Measurements from ENCODE around the gene MAP3K20.

Gene MAP3K20

DNA sequence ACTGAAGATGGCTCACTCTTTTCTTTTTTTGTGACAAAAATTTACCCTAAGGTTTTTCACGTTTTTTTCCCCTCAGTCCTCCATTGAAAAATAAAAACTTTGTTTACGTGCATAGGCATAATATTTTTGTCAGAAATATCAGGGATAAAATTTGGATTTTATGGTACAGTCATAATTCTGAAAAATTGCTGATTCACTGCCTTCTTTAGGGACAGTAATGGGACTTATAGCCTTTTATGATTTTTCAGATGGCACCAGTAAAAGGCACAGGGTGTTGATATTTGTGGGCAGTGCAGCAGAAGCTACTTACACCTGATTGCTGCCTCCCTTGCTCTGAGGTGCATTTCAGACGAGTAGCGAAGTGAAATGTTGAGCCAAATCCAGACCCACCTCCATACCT, 139.7 kb downstream of the MAP3K20 start:
- H3K9me3 Mint-ChIP-seq, result no peaks in the 10 kb centered on the region
- no peak overlapping the region for H3K27ac Mint-ChIP-seq
- H3K36me3 Mint-ChIP-seq, result peaks cover 2% of the 10 kb centered on the region
- DNase-seq (ENCODE audit: low spot score in 2 of 2) (no peak), ATAC-seq (ENCODE audit: low read depth) (no peak)
- H3K4me1 Mint-ChIP-seq, result peaks cover 2% of the 10 kb centered on the region
- no peaks in the 10 kb centered on the region for H3K27me3 Mint-ChIP-seq
- H3K4me3 Mint-ChIP-seq, result no peak overlapping the region

DNA sequence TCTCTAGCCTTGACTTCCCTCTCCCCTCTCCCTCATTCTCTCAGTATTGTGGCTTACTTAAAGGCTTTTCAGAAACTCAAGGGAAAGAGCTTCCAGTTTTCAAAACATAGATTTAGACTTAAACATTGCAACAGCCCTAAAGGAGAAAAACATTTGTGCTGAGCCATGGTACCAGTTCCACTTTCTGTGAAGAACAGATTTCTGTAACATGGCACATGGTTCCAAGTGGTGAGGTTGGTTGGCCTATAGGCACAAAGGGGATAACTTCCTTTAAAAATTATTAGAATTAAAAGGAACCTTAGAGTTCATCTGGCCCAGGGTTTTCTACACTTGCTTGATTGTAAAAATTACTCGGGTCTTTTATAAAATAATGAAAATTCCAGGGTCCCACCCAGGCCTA, 140.4 kb downstream of the MAP3K20 start:
- Mint-ChIP-seq H3K27me3 (no peaks in the 10 kb centered on the region), H3K4me1 (no peaks in the 10 kb centered on the region), H3K36me3 (peaks cover 4% of the 10 kb centered on the region), H3K9me3 (no peaks in the 10 kb centered on the region), H3K27ac (no peak overlapping the region), H3K4me3 (no peak overlapping the region)
- ATAC-seq (ENCODE audit: low read depth) (no peak), DNase-seq (ENCODE audit: low spot score in 2 of 2) (no peak)

DNA sequence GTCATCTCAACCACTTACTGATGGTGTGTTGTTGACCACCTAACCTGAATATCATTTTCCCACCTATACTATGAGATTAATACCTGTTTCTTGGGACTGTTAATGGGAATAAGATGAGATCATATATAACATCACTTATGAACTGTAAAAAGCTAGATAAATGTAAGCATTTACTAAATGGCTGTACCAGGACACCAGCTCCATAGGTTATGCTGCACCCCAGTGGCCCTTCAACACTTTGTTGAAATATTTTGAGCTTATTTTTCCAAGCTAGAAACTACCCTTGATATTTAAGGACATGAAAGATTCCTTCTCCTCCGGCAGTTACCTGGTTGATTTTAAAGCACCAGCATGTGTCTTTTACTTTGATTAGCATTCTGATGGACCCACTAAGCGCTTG, 141.0 kb downstream of the MAP3K20 start:
- Mint-ChIP-seq H3K27me3 (no peaks in the 10 kb centered on the region), H3K27ac (no peak overlapping the region)

DNA sequence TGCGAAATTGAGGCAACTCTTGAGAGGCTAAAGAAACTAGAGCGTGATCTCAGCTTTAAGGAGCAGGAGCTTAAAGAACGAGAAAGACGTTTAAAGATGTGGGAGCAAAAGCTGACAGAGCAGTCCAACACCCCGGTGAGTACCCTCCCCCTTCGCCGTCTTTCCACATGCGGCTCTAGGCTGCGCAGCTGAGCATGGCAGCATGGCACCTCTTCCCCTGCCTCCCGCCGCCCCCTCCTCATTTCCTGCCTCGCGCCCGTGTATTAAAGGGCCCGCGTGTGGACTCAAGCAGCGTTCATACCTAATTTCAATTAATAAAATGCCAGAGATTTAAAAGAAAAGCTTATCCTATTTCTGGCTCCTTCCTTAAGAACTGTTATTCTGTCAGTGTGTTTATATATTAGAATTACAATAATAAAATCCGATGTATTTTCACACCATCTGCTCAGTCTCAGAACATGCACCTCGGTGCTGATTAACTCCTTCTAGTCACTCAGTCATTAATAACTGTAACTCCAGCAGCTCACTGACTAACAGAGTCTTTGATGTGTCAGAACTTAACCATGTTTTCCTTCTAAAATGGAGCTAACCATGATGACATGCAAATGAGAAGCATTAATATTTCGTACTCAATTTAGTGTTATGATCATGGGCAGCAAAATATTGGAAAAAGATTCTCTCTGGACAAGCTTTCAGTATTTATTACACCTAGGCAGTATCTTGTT, 141.6 kb downstream of the MAP3K20 start:
- H3K27ac Mint-ChIP-seq, result no peak overlapping the region
- no peaks in the 10 kb centered on the region for H3K9me3 Mint-ChIP-seq
- no peak for DNase-seq (ENCODE audit: low spot score in 2 of 2)
- H3K4me3 Mint-ChIP-seq, result no peak overlapping the region
- no peak for ATAC-seq (ENCODE audit: low read depth)
- no peaks in the 10 kb centered on the region for H3K27me3 Mint-ChIP-seq
- peaks cover 7% of the 10 kb centered on the region for H3K36me3 Mint-ChIP-seq
- no peaks in the 10 kb centered on the region for H3K4me1 Mint-ChIP-seq

More for the DNA sequence above, 141.0 kb downstream of the MAP3K20 start:
- Mint-ChIP-seq H3K4me3 (no peak overlapping the region), H3K9me3 (no peaks in the 10 kb centered on the region), H3K4me1 (no peaks in the 10 kb centered on the region), H3K36me3 (peaks cover 7% of the 10 kb centered on the region)
- DNase-seq (ENCODE audit: low spot score in 2 of 2), result no peak
- no peak for ATAC-seq (ENCODE audit: low read depth)

DNA sequence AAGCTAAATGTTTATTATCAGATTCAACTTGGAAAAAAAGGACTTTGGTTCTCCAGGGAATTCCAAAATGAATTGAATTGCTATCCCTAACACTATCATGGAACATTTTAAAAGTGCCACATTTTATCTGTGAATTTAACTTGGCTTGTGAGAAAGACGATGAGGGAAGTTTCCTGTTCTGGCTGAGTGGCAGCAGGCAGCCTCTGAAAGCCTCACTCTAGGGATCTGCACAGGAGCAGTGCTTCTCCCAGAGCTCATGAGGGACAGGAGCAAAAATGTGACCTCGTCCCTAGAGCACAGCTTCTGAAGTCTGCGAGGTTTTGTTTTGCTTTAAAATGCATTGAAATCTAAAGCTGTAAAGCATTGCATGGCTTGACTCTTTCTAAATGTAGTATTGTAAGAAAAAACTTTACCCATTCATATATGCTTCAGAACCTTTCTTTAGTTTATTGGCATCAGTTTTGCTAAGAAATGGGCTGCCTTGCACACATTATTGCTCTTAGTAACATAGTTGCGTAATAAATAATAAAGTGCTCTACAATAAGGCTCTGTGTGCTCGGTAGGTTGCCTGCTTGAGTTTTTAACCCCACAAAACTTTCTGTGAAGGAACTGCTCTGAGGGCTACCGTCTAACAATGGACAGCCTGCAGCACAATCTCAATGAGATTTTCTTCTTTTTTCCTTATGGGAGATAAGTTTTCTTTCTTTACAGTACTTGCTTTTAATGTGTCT, 142.8 kb downstream of the MAP3K20 start:
- no peaks in the 10 kb centered on the region for H3K9me3 Mint-ChIP-seq
- no peaks in the 10 kb centered on the region for H3K4me1 Mint-ChIP-seq
- H3K36me3 Mint-ChIP-seq, result peaks cover 7% of the 10 kb centered on the region
- no peak overlapping the region for H3K27ac Mint-ChIP-seq
- H3K27me3 Mint-ChIP-seq, result no peaks in the 10 kb centered on the region
- ATAC-seq (ENCODE audit: low read depth), result no peak
- no peak for DNase-seq (ENCODE audit: low spot score in 2 of 2)
- no peak overlapping the region for H3K4me3 Mint-ChIP-seq

DNA sequence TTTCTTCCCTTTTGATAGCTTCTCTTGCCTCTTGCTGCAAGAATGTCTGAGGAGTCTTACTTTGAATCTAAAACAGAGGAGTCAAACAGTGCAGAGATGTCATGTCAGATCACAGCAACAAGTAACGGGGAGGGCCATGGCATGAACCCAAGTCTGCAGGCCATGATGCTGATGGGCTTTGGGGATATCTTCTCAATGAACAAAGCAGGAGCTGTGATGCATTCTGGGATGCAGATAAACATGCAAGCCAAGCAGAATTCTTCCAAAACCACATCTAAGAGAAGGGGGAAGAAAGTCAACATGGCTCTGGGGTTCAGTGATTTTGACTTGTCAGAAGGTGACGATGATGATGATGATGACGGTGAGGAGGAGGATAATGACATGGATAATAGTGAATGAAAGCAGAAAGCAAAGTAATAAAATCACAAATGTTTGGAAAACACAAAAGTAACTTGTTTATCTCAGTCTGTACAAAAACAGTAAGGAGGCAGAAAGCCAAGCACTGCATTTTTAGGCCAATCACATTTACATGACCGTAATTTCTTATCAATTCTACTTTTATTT, 145.6 kb downstream of the MAP3K20 start:
- Mint-ChIP-seq H3K27me3 (no peaks in the 10 kb centered on the region), H3K4me3 (no peak overlapping the region), H3K4me1 (no peaks in the 10 kb centered on the region), H3K27ac (no peak overlapping the region), H3K36me3 (peaks cover 7% of the 10 kb centered on the region), H3K9me3 (no peaks in the 10 kb centered on the region)
- ATAC-seq (ENCODE audit: low read depth) (no peak), DNase-seq (ENCODE audit: low spot score in 2 of 2) (no peak)

DNA sequence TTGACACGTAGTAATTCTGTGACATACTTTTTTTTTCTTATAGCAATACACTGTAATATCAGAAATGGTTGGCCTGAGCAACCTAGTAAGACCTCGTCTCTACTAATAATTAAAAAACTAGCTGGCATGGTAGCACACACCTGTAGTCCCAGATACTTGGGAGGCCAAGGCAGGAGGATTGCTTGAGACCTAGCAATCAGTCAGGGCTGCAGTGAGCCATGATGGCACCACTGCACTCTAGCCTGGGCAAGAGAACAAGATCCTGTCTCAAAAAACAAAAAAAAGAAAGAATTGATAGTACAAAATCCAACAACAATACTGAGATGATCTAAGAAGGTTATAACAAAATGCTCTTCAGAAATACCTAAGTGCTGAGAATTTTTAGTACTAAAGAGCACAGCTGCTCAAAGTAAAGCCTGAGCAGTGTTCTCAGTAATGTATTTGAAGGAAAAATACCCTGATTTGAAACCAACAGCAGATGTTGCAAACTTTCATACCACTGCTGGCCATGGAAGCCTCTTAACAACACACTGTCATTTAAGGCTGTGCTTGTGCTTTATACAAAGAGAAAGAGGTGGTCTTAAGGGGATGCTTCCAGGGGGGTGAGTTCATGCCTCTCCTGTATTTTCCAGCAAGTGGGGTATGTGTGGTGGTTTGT, 146.4 kb downstream of the MAP3K20 start:
- Mint-ChIP-seq H3K4me1 (no peaks in the 10 kb centered on the region), H3K4me3 (no peak overlapping the region), H3K9me3 (no peaks in the 10 kb centered on the region), H3K27ac (no peak overlapping the region), H3K36me3 (peaks cover 7% of the 10 kb centered on the region), H3K27me3 (no peaks in the 10 kb centered on the region)
- ATAC-seq (ENCODE audit: low read depth) (no peak), DNase-seq (ENCODE audit: low spot score in 2 of 2) (no peak)

DNA sequence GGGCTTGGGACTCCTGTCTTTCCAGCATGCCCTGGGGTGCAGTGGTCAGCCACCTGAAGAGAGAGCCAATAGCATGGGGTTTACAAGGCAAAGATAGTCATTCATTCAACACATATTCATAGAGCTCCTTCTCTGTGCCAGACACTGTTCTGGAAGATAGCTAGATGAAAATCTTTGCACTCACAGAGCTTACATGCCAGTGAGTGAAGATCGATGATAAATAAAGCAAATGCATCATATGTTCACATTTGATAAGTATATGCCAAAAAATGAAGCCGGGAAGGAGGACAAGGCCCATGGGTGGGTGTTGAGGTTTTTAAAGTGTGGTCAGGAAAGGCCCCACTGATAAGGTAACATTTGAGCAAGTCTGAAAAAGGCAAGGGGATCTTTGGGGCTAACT, 148.2 kb downstream of the MAP3K20 start:
- H3K36me3 Mint-ChIP-seq, result peaks cover 9% of the 10 kb centered on the region
- ATAC-seq (ENCODE audit: low read depth) (no peak), DNase-seq (ENCODE audit: low spot score in 2 of 2) (no peak)
- no peaks in the 10 kb centered on the region for H3K27me3 Mint-ChIP-seq
- H3K4me1 Mint-ChIP-seq, result no peaks in the 10 kb centered on the region
- no peak overlapping the region for H3K4me3 Mint-ChIP-seq
- H3K9me3 Mint-ChIP-seq, result no peaks in the 10 kb centered on the region
- no peak overlapping the region for H3K27ac Mint-ChIP-seq

DNA sequence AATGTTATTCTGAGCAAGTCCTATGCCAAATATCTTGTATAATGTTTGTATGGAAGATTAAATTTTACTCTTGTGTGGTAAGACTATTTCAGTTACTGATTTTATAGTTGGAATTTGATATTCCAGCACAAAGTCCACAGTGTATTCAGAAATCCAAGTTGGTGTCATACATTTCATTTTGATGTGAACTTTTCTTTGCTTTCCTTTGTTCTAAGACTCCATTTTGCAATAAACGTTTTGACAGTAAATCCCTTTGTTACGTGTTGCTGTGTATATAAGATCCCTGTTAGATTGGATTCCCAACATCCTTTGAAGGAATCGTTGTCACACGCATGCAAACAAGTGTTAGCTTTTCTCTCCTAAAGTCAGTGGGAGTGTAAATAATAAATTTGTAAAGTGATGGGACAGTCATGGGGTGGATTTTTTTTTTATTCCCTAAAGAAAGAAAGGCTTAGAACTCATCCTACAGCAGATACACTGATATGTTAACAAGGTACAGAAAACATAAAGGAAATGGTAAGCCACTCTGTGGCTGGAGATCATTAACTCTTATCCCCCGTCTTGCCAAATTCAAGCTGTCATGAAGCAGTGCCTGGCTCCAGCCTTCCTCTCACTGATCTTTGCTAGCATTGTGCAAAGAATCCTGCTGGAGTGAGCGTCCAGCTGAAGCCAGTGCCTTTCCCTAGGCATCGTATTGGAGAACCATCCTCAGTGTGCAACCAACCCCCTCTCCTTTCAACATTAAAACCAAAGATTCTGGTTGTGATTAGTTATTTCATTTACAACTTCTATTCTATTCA, 151.5 kb downstream of the MAP3K20 start:
- peaks cover 11% of the 10 kb centered on the region for H3K36me3 Mint-ChIP-seq

DNA sequence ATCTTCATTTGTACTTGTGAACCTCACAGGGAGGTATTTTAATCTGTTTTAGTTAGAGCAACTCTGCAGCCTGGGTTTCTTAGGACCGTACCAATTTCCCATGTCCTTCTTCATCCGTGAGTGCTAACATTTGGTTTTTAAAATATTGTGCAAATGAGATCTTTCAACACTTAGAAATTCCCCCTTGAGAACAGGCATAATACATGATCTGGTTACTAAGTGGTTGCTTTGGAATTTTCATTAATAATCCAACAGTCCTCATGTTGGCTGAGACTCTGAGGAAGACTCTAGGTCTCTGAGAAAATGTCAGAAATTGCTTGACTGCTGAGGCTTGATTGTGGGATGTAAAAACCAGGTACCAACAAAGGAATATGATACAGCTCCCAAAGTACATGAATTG, 153.4 kb downstream of the MAP3K20 start:
- DNase-seq (ENCODE audit: low spot score in 2 of 2), result no peak
- no peak overlapping the region for H3K27ac Mint-ChIP-seq
- H3K9me3 Mint-ChIP-seq, result no peaks in the 10 kb centered on the region
- no peaks in the 10 kb centered on the region for H3K27me3 Mint-ChIP-seq
- peaks cover 15% of the 10 kb centered on the region for H3K36me3 Mint-ChIP-seq
- no peaks in the 10 kb centered on the region for H3K4me1 Mint-ChIP-seq
- H3K4me3 Mint-ChIP-seq, result no peak overlapping the region
- ATAC-seq (ENCODE audit: low read depth), result no peak

More for the DNA sequence above, 151.5 kb downstream of the MAP3K20 start:
- Mint-ChIP-seq H3K4me3 (no peak overlapping the region), H3K9me3 (no peaks in the 10 kb centered on the region), H3K27ac (no peak overlapping the region), H3K4me1 (no peaks in the 10 kb centered on the region), H3K27me3 (no peaks in the 10 kb centered on the region)
- no peak for ATAC-seq (ENCODE audit: low read depth)
- DNase-seq (ENCODE audit: low spot score in 2 of 2), result no peak

DNA sequence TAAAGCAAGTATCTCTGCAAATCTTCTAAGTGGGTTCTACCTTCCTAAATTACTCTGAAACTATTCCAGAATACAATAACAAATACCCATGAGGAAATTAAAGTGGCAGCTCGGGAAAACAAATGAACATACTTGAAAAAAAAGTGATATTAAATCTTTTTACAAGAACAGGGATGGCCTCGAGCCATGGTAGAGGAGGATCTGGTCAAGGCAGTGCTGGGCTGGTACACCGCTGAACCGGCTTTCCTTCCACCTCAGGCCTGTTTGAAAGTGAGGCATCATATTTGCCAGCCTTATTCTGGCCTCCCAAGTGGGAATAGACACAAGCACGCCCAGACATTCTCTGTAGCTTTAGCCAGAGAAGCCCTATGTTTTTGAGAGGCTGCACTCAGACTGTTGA, 154.5 kb downstream of the MAP3K20 start:
- Mint-ChIP-seq H3K27ac (no peak overlapping the region), H3K27me3 (no peaks in the 10 kb centered on the region), H3K4me3 (no peak overlapping the region), H3K36me3 (peaks cover 22% of the 10 kb centered on the region), H3K4me1 (no peaks in the 10 kb centered on the region), H3K9me3 (no peaks in the 10 kb centered on the region)
- no peak for ATAC-seq (ENCODE audit: low read depth)
- no peak for DNase-seq (ENCODE audit: low spot score in 2 of 2)

DNA sequence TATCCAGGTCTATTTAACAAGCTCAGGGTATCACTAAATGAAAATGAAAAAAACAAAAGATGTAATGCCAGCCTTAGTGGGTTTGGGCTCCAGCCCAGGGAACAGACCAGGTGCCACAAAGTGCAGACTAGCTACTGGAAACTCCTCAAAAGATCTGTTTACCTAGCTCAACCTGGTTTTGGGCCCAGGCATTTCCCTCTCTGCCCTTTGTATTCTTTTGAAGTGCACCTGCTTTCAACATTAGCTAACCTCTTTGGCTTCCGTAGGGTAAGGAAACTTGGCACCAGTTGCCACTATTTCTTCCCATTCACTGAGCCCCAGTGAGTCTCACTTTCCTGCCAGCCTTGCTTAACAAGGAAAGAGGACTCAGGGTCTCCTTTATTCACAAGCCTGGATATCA, 155.4 kb downstream of the MAP3K20 start:
- Mint-ChIP-seq H3K27ac (no peak overlapping the region), H3K4me1 (no peaks in the 10 kb centered on the region), H3K9me3 (no peaks in the 10 kb centered on the region), H3K4me3 (no peak overlapping the region), H3K27me3 (no peaks in the 10 kb centered on the region), H3K36me3 (peaks cover 26% of the 10 kb centered on the region)
- ATAC-seq (ENCODE audit: low read depth), result no peak
- DNase-seq (ENCODE audit: low spot score in 2 of 2), result no peak

DNA sequence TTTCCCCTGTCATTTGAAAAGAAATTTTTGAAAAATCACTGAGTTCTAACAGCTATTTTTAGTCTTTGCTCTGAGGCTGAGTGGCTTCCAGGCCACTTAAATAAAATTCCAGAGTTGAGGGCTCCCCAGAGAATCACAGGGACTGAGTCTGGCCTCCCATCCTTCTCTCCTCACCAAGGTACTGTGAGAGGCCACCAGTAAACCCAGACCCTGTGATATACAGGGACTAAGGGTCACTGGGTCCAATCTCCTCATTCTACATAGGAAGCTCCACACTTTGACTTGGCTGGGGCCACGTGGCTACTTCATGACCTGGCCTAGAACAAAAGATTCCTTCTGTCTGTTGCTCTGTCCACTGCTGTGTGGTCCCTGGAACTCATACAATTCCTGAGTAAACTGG, 155.8 kb downstream of the MAP3K20 start:
- no peak overlapping the region for H3K27ac Mint-ChIP-seq
- H3K4me3 Mint-ChIP-seq, result no peak overlapping the region
- ATAC-seq (ENCODE audit: low read depth) (no peak), DNase-seq (ENCODE audit: low spot score in 2 of 2) (no peak)
- no peaks in the 10 kb centered on the region for H3K27me3 Mint-ChIP-seq
- no peaks in the 10 kb centered on the region for H3K9me3 Mint-ChIP-seq
- peaks cover 26% of the 10 kb centered on the region for H3K36me3 Mint-ChIP-seq
- no peaks in the 10 kb centered on the region for H3K4me1 Mint-ChIP-seq
